ENCODE results near the gene GOLGA8T. TPM values are rescaled to one million over a fixed set of nuclear protein-coding genes. Genes with fewer than 3 reads are reported as not detected.
"Not testable (repeated sequence)": the region's sequence is repeated elsewhere in the genome, so short reads cannot be mapped to it uniquely, and the experiment has no call there.

Gene GOLGA8T
- total and polyA plus RNA-seq, 2 of the 8 experiments (the other 6 are each of a cell fraction or from before 2014, with no cell fraction given): 0.03 to 1.0 TPM

DNA sequence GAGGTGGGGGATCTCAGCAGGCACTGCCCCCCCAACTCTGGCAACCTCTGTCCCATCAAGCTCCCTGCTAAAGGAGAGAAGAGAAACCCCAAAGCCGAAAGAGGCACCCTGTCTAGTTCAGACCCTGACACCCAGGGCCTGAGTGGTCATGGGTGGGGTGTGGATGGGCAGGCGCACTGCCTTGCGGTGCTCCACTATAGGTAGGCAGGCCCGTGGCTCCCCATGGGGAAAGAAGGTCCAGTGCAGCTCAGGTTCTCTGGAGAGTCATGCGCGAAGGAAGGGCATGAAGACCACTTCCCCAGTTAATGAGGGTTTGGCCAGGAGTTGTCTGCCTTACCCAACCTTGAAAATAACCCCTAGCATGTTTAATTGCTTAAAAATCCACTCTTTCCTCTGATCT lies 40.4 kb downstream of the GOLGA8T start:
- H3K4me3 ChIP-seq (ENCODE audit: extremely low read depth in 1 of 4, insufficient read depth in 2 of 4, low read depth in 3 of 4, low read length in 4 of 4); H3K18ac ChIP-seq (ENCODE audit: extremely low read depth, low read length); H3K79me1 ChIP-seq (ENCODE audit: low read depth, low read length); H3K14ac ChIP-seq (ENCODE audit: insufficient read length); FAIRE-seq; H2AK5ac ChIP-seq (ENCODE audit: low read depth, low read length); H3K27me3 ChIP-seq (replicated peaks in 1 of 4; ENCODE audit: control insufficient read depth in 3 of 4, extremely low read depth in 1 of 4, insufficient read depth in 3 of 4, low read length in 3 of 4); H2BK20ac ChIP-seq (ENCODE audit: low read length); H2BK120ac ChIP-seq (replicated peaks; ENCODE audit: low read depth, low read length); H2BK12ac ChIP-seq (ENCODE audit: low read depth, low read length); DNase-seq (ENCODE audit: low read depth in 1 of 2, low spot score in 2 of 2); H3K79me2 ChIP-seq (ENCODE audit: control insufficient read depth in 1 of 2, insufficient read depth in 2 of 2, low read length in 2 of 2); H4K8ac ChIP-seq (ENCODE audit: extremely low read depth, insufficient read depth, low read length); H3K56ac ChIP-seq (replicated peaks; ENCODE audit: insufficient read length, low read depth, low read length); CTCF ChIA-PET (ENCODE audit: partially characterized antibody); H4K5ac ChIP-seq (ENCODE audit: insufficient read length, low read depth, low read length); H2AFZ ChIP-seq (ENCODE audit: low read length); H3K4ac ChIP-seq (replicated peaks; ENCODE audit: insufficient read length, low read depth, low read length); H2BK5ac ChIP-seq (ENCODE audit: low read depth, low read length); H3K23ac ChIP-seq (ENCODE audit: insufficient read length); H3K27ac ChIP-seq (ENCODE audit: low read depth, low read length); H3K9ac ChIP-seq (replicated peaks in 1 of 4; ENCODE audit: extremely low read depth in 1 of 4, low read depth in 3 of 4, low read length in 3 of 4); H3K36me3 ChIP-seq (ENCODE audit: control insufficient read depth in 2 of 4, insufficient read depth in 4 of 4, low read length in 3 of 4); POLR2A ChIA-PET (ENCODE audit: partially characterized antibody); H4K20me1 ChIP-seq (replicated peaks in 1 of 2; ENCODE audit: control insufficient read depth in 1 of 2, insufficient read depth in 2 of 2, low read length in 2 of 2); H3K4me2 ChIP-seq (ENCODE audit: insufficient read depth in 1 of 2, low read depth in 2 of 2, low read length in 2 of 2); H3K4me1 ChIP-seq (replicated peaks in 1 of 4; ENCODE audit: control insufficient read depth in 3 of 4, insufficient read depth in 4 of 4, low read length in 3 of 4); H3K23me2 ChIP-seq (ENCODE audit: low read depth, low read length); H4K91ac ChIP-seq (replicated peaks; ENCODE audit: insufficient read length, low read length); H2BK15ac ChIP-seq (ENCODE audit: low read length); H3K9me3 ChIP-seq (ENCODE audit: insufficient read depth in 2 of 2, low read depth in 1 of 2, low read length in 1 of 2): not testable (repeated sequence)
- 90% methylated on average over 2 of the region's 6 CpGs; no CpG with 5 or more reads in 1 of the 2 experiments for WGBS, 2 experiments (ENCODE audit: extremely low coverage in 1 of 2, insufficient coverage in 1 of 2, insufficient read length in 1 of 2, insufficient replicate concordance in 2 of 2, low coverage in 1 of 2, low lambda C conversion rate in 2 of 2, missing lambda C conversion rate in 1 of 2)

DNA sequence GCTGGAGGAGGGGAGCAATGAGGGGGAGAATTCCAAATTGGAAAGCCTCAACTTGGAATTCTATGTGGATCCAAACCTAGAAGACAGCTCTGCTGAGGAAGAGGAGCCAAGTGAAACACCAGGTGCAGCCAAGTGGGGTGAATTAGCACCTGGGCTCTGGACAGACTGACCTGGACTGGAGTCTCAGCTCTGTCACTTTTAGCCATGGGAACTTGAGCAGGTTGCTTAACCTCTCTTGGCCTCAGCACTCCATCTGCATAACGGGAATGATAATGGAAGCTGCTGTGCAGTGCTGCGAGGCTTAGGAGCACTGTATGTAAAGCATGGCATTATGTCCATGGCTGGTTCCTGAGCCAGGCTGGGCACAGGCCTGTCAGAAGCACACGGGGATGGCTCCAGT lies 41.8 kb downstream of the GOLGA8T start:
- H3K79me2 ChIP-seq (ENCODE audit: control insufficient read depth in 1 of 2, insufficient read depth in 2 of 2, low read length in 2 of 2); H2BK20ac ChIP-seq (ENCODE audit: low read length); H3K4me3 ChIP-seq (ENCODE audit: extremely low read depth in 1 of 4, insufficient read depth in 2 of 4, low read depth in 3 of 4, low read length in 4 of 4); H2BK12ac ChIP-seq (ENCODE audit: low read depth, low read length); DNase-seq (ENCODE audit: low read depth in 1 of 2, low spot score in 2 of 2); H3K36me3 ChIP-seq (ENCODE audit: control insufficient read depth in 2 of 4, insufficient read depth in 4 of 4, low read length in 3 of 4); H4K91ac ChIP-seq (replicated peaks; ENCODE audit: insufficient read length, low read length); CTCF ChIA-PET (ENCODE audit: partially characterized antibody); H4K20me1 ChIP-seq (replicated peaks in 1 of 2; ENCODE audit: control insufficient read depth in 1 of 2, insufficient read depth in 2 of 2, low read length in 2 of 2); H3K79me1 ChIP-seq (ENCODE audit: low read depth, low read length); H2AFZ ChIP-seq (ENCODE audit: low read length); H2BK15ac ChIP-seq (ENCODE audit: low read length); H3K27ac ChIP-seq (ENCODE audit: low read depth, low read length); H4K5ac ChIP-seq (ENCODE audit: insufficient read length, low read depth, low read length); H3K9me3 ChIP-seq (ENCODE audit: insufficient read depth in 2 of 2, low read depth in 1 of 2, low read length in 1 of 2); H3K23ac ChIP-seq (ENCODE audit: insufficient read length); H2BK5ac ChIP-seq (ENCODE audit: low read depth, low read length); H3K27me3 ChIP-seq (replicated peaks in 1 of 4; ENCODE audit: control insufficient read depth in 3 of 4, extremely low read depth in 1 of 4, insufficient read depth in 3 of 4, low read length in 3 of 4); H3K23me2 ChIP-seq (ENCODE audit: low read depth, low read length); FAIRE-seq; H3K4me2 ChIP-seq (ENCODE audit: insufficient read depth in 1 of 2, low read depth in 2 of 2, low read length in 2 of 2); H3K14ac ChIP-seq (ENCODE audit: insufficient read length); H3K18ac ChIP-seq (ENCODE audit: extremely low read depth, low read length); H3K9ac ChIP-seq (replicated peaks in 1 of 4; ENCODE audit: extremely low read depth in 1 of 4, low read depth in 3 of 4, low read length in 3 of 4); H4K8ac ChIP-seq (ENCODE audit: extremely low read depth, insufficient read depth, low read length); POLR2A ChIA-PET (ENCODE audit: partially characterized antibody); H2BK120ac ChIP-seq (replicated peaks; ENCODE audit: low read depth, low read length); H3K4me1 ChIP-seq (replicated peaks in 1 of 4; ENCODE audit: control insufficient read depth in 3 of 4, insufficient read depth in 4 of 4, low read length in 3 of 4); H3K4ac ChIP-seq (replicated peaks; ENCODE audit: insufficient read length, low read depth, low read length); H3K56ac ChIP-seq (replicated peaks; ENCODE audit: insufficient read length, low read depth, low read length); H2AK5ac ChIP-seq (ENCODE audit: low read depth, low read length): not testable (repeated sequence)
- WGBS, 2 experiments (ENCODE audit: extremely low coverage in 1 of 2, insufficient coverage in 1 of 2, insufficient read length in 1 of 2, insufficient replicate concordance in 2 of 2, low coverage in 1 of 2, low lambda C conversion rate in 2 of 2, missing lambda C conversion rate in 1 of 2): no CpG with 5 or more reads among the region's 3 CpGs
